ENCODE results near the gene AP1G1. TPM values are rescaled to one million over a fixed set of nuclear protein-coding genes. Genes with fewer than 3 reads are reported as not detected.

AP1G1 gene
- total RNA-seq, 4 donors from 2014 or later: 74.0 to 114 (median 96.9) TPM

DNA sequence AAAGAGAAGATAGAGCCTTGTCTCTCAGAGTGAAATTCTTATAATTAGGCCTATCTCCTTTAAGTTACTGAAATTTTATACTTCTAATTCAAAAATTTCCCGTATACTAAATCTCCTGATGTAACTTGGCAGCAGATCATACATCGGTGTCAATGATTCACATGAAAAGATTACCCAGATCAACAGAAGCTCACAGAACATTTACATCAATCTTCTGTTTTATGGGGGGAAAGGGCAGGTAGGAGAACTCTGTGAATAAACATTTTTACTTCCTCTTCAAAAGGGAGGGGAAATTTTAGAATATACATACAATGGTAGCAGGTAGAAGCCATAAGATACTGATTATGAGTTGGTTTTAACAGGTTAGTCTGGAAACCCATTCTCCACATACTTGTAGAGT, 127.3 kb downstream of the AP1G1 start:
- Histone ChIP-seq H3K4me3 (replicated peaks in 1 of 3) (no peak overlapping the region), H3K36me3 (peaks cover 23 to 29% of the 10 kb centered on the region in 2 donors), H3K27ac (no peak overlapping the region), H3K9me3 (no peaks in the 10 kb centered on the region), H3K4me1 (no peaks in the 10 kb centered on the region), H3K27me3 (no peaks in the 10 kb centered on the region)
- TF ChIP-seq, protein P1, sequence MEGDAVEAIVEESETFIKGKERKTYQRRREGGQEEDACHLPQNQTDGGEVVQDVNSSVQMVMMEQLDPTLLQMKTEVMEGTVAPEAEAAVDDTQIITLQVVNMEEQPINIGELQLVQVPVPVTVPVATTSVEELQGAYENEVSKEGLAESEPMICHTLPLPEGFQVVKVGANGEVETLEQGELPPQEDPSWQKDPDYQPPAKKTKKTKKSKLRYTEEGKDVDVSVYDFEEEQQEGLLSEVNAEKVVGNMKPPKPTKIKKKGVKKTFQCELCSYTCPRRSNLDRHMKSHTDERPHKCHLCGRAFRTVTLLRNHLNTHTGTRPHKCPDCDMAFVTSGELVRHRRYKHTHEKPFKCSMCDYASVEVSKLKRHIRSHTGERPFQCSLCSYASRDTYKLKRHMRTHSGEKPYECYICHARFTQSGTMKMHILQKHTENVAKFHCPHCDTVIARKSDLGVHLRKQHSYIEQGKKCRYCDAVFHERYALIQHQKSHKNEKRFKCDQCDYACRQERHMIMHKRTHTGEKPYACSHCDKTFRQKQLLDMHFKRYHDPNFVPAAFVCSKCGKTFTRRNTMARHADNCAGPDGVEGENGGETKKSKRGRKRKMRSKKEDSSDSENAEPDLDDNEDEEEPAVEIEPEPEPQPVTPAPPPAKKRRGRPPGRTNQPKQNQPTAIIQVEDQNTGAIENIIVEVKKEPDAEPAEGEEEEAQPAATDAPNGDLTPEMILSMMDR (IDR thresholded peaks at IDR 0.05): no peak
- TF ChIP-seq POLR2A (IDR thresholded peaks at IDR 0.05): no peak
- 87 to 93% methylated on average over 2 of the region's 2 CpGs for WGBS, 2 donors
- intact Hi-C loops (cut with DNase I): no loop called here
- DNase-seq: no peak

Small RNAs within 50 kb of the gene (small RNA-seq; reads per million reads assigned to genes)
- gene AC010653.3 (not detected), gene SNORA70D (not detected), gene SNORD71 (49,953 reads per million, percentile 100 among the genes with 10 or more reads in this experiment)

Other genes starting within 250 kb of the AP1G1 start
- gene TAT, start 231.7 kb downstream of the AP1G1 start, total RNA-seq: not detected
- 10 to 100 TPM in 2 of 4 donors, 1 to 10 TPM in 2; 7.7 to 11.5 (median 9.9) TPM for gene MARVELD3, start 182.7 kb downstream of the AP1G1 start, total RNA-seq
- gene PHLPP2, start 84.1 kb downstream of the AP1G1 start, total RNA-seq: 10 to 100 TPM; 17.7 to 36.9 (median 21.8) TPM
- 10 to 100 TPM; 23.2 to 39.4 (median 27.1) TPM for gene ATXN1L, start 37.1 kb upstream of the AP1G1 start, total RNA-seq
- 10 to 100 TPM in 3 of 4 donors, 1 to 10 TPM in 1; 7.9 to 17.8 (median 11.6) TPM for gene ZNF821, start 75.3 kb upstream of the AP1G1 start, total RNA-seq
- gene IST1, start 86.7 kb upstream of the AP1G1 start, total RNA-seq: 100 to 1,000 TPM; 215 to 253 (median 223) TPM
- gene PKD1L3, start 191.6 kb upstream of the AP1G1 start, total RNA-seq: under 1 TPM; 0.17 to 0.59 (median 0.55) TPM
- 10 to 100 TPM in 1 of 4 donors, 1 to 10 TPM in 3; 5.5 to 13.4 (median 7.4) TPM for gene DHODH, start 199.9 kb upstream of the AP1G1 start, total RNA-seq
- 10 to 100 TPM in 1 of 4 donors, 1 to 10 TPM in 1, under 1 TPM in 1, not detected in 1; 0.93 to 19.9 (median 1.3) TPM for gene HP, start 245.7 kb upstream of the AP1G1 start, total RNA-seq

All from thyroid gland (tissue), 4 donors.